HTR-8/SVneo (cell line): ENCODE data around the gene HEG1.

Experiments used
- DNase-seq: peaks from one replicate; pipeline ENCODE4 v3.0.0; 2011; ENCODE audit warnings: low spot score, mixed read lengths; ENCODE audit not compliant: insufficient read length
- FAIRE-seq: peaks from 2 replicates; lab custom pipeline; 2011; peaks lifted over from hg19 to GRCh38; lab: Jason Lieb, UNC

The HEG1 gene

DNA sequence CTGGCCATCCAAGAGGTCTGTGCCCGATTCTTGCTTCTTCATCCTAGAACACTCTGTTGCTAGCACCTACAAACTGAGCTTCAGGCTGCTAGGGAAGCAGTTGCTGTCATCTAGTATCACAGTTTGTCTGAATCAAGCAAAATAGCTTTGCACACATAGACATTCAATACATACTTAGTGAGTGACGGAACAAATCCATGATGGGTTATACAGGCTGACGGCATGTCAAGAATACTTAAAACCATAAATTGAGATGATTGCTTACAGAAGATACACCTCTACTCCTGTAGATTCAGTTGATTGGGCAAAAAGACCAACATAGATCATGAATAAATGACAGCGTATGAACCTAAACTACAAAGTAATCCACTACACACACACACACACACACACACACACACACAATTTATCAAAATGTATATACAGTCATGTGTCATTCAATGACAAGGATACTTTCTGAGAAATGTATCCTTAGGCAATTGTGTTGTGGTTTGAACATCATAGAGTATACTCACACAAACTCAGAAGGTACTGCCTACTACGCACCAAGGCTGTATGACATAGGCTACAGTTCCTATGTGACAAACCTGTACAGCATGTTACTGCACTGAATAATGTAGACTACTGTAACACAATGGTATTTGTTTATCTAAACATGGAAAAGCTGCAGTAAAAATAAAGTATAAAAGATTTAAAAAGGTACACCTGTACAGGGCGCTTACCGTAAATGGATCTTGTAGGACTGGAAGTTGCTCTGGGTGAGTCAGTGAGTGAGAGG lies 14.4 kb upstream of the HEG1 start:
- no peak for FAIRE-seq
- no peak for DNase-seq

DNA sequence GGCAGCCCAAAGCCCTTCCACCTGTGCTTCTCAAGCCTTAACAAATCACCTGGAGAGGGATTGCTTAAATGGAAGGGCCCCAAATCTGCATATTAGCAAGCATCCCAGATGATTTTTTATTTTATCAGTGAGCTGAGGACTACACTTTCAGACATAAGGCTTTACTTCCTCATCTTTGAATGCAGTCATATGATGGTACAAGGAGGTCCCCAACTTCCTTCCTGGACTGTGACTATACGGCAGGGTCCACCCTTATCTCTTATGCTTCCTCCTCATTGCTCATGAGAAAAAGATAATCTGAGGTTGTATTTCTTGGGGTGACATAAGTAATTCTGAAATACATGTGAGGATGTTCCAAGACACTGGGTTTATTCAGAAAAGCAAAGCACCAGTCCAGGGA lies 13.7 kb upstream of the HEG1 start:
- FAIRE-seq: no peak
- DNase-seq: no peak

- FAIRE-seq (no peak), DNase-seq (no peak)
Measured at GRCh38 chr3:125068265-125068664, 12.5 kb upstream of the HEG1 start.

- FAIRE-seq: no peak
- no peak for DNase-seq
Measured at GRCh38 chr3:125067225-125067624, 11.4 kb upstream of the HEG1 start.

DNA sequence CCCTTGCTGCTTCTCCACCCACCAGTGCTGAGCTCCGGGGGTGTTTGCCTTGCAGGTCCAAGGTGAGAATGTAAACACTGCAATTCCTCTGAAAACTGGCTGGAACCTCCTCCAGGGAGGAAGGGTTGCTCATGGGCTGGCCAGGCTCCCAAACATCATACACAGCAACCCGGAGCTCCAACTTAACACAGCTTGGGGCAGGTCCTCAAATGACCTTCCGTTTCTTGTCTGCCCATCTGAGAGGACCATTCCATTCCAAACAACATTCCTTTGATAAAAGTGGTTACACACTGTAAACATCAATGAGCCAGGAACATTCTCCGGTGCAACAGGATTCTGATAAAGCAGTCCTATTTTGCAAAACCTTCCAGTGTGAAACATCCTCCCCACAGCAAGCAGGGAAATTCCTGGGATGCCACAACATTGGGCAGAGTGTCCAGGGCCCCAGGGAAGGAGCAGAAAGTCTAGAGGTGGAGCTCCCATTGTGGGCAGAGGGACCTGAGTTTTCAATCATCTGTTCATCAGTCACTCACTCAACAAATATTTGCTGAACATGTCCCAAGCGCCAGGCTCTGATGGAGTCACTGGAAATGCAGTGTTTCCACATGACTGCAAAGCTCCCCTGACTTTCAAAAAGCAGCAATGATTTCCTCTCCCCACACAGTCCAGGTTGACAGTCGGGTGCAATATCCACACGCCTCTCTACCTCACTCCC lies 7.3 kb upstream of the HEG1 start:
- peak; percentile 78 for FAIRE-seq
- peak; percentile 80 for DNase-seq

DNA sequence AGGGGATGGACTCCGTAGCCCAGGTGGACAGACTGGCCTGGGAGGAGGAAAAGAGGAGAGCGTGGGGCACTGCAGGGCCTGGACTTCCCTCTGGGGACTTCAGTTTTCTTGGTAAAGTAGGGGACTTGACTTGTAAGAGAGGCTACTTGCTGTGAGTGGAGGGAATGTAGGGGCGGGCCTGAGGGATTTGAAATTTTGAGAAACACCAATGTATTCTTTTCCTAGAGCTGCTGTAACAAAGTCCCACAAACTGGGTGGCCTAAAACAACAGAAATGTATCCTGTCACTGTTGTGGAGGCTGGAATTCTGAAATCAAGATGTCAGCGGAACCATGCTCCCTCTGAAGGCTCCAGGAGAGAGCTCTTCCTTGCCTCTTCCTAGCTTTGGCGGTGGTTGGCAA lies 5.8 kb upstream of the HEG1 start:
- no peak for DNase-seq
- no peak for FAIRE-seq

DNA sequence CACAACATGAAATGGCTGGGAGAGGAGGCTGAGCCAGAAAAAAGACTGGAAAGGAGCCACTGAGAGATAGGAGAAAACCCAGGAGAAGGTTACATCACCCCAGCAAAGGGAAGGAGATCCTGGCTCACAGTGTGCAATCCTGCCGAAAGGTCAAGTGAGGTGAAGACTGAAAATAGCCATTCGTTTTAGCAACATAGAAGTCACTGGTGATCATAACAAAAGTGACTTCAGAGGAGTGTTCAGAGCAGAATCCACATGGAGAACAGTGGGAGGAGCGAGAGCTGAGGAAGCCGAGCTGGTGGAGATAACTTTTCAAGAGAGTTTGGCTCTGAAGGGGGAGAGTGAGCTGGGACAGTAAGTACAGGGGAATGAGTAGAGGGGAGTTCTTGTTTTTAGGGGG lies 5.4 kb upstream of the HEG1 start:
- FAIRE-seq (no peak), DNase-seq (no peak)

DNA sequence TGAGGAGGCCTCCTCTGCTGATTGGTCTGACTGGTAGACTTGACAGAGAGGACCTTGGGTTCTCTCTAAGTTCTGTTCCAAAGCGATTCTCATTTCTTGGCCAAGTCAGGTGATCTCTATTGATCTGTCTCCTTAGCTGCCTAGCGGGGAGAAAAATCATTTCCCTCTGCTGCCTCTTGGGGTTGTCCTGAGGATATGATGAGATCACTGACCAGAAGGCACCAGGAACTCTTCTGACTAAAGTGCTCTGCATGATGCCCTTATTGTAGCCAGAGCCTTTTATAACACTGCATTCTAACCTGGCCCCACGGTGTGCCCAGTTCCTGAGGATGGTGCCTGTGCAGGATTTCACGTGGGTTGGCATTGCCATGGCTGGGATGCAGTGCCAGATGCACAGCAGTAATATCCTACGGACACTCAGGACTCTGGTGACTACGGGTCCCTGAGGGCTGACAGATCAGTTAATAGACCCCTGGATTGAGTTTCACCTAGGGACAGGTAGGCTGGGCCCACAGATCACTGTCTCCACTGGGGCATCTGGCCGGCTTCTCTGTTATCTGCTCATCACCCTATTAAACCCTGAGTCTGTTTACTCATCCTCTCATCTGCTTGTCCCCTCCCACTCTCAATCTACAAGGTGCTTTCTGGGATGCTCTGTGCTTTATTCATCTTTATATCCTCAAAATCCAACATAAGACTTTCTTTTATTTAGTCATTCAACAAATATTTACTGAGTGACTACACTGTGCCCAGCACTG lies 3.9 kb upstream of the HEG1 start:
- FAIRE-seq: no peak
- DNase-seq: no peak

DNA sequence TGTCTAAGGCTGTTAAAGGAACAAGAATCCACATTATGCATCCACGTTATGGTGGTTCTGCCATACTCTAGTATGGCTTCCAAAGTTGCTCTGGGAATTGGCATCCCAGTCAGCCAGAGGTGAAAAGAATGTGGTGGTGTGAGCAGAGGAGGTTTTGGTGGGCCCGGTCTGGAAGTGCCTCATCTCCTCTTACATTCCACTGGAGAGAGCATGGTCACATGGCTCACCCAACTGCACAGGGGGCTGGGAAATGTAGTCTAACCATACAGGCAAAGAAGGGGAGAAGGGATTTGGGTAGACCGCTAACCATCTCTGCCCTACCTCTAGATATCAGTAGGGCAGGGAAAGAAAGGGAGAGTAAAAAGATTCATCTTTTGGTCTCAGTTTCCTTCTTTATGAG lies 3.2 kb upstream of the HEG1 start:
- DNase-seq: no peak
- FAIRE-seq: peak; percentile 72

- FAIRE-seq (no peak), DNase-seq (no peak)
Measured at GRCh38 chr3:125058529-125058928, 2.7 kb upstream of the HEG1 start.

DNA sequence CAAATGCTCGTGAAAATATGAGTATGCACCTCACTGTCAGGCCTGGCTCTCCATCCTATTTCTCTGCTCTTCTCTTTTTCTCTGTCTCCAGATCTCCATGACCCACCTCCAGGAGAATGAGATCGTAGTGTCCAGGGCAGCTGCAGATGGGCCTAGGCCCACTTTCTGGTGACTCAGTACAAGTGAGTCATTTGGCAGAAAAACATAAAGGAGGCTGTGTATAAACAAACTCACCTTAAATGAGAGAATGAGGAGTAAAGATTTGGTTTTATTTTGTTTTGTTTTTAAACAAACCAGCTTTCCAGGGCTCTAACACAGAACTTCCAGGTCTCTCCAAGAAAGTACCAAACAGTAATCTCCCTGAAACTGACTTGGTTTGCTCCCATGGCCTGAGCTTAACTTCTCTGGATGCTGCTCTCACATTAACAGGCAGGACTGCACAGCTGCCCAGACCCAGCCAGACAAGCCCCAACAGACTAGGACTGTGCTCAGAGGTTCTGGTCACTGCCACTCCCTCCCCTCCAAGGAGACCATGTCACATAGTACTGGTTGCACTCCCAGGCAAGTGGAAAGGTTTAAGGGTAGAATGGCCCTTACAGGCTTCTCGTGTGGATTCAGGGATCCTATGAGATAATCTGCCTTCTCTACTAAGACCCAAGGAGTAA lies 1.5 kb upstream of the HEG1 start:
- FAIRE-seq: peak; percentile 31
- DNase-seq: no peak

DNA sequence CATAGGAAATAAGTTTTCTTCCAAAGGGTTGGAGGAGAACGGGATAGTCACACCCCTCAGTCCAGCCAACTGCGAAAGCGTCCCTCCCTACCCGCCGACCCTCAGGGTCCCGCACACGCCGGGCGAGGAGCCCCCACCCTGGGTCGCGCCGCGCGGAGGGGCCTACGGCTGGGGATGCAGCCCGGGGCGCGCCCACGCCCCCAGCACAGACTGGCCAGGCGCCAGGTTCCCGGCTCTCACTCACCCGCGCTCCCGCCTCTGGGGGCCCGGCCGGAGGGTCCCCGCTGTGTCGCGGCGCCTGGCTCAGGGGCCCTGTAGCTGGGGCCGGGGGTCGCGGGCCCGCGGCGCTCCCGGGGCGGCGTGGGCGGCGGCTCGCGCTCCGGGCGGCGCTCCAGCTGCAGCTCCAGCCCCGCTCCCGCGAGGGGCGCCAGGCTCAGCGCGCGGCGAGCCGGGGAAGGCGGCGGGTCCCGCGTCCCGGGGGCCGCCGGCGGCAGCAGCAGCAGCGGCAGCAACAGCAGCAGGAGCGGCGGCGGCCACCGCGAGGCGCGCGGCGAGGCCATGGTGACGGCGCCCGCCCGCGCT lies 375 bp downstream of the HEG1 start:
- no peak for DNase-seq

GRCh38 chr3:125054449-125055329 lies 1.1 kb downstream of the HEG1 start:
- FAIRE-seq: peak; percentile 33
- no peak for DNase-seq

More for the DNA sequence above, 375 bp downstream of the HEG1 start:
- no peak for FAIRE-seq

- no peak for FAIRE-seq
- no peak for DNase-seq
Measured at GRCh38 chr3:125054062-125054448, 1.7 kb downstream of the HEG1 start.

GRCh38 chr3:125053304-125053699 lies 2.5 kb downstream of the HEG1 start:
- DNase-seq: no peak
- no peak for FAIRE-seq

DNA sequence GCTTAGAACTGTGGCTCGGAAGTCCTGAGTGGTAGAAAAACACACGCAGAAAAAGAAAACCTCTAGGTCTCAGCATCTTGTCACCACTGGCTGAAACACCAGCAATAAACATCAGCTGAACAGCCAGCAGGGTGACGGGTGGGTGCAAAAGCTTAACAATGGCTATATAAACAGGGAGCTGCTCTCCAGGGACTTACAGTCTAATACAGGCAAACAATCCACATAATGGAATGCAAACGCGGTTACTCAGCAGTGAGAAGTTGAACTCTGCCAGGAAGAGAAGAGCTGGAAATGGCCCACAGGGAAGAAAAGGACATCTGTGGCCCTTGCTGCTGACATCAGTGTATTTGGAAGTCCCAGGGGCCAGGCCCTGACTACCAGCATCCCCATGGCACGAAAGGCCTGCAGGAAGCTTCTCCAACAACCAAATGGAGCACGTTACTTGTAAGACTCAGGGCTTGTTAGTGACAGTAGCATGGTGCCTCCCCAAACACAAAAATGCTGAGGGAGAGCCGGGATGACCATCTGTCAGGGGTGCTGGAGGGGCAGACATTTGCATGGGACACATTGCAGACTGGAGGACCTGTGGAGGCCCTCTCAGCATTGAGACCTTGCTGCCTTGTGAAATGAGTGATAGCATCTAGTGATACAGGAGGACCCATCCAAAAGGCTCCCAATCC lies 3.0 kb downstream of the HEG1 start:
- FAIRE-seq (no peak), DNase-seq (no peak)

DNA sequence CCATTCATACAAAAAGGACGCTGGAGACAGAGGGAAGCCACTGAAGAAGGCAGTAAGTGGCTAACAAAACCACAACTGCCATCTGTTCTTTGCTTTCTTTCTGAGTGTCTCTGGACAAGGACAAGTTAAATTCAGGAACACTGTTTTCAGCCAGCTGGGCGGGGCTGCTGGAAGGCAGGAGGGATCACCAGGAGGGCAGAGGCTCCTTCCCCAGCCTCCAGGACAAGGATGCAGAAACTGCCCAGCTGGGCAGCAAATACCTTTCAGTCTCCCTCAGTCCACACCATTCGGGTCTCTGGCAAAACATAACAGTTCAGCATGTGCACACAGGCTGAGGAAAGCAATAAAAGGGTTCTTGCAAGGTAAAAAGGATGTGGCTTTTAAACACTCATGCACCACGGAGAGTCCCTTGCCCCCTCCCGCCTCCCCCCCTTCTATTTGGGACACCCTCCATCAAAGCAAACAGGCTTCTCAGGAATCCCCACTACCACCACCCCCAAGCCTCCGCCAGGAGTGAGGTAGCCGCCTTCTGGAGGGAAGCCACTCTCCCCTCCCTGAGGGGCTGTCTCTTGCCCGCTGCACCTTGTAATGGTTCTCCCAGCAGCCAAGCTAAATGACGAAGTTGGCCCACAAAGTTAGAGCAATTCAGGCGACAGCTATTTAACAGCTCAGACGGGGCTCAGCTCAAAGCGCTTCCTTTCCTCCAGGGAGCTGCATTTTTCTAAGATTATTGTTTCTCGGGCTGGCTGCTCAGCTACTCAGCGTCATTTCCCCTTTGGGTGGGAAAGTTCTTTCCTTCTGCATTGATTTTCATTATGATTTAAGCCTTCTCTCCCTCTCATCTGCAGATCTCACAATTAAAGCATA lies 3.8 kb downstream of the HEG1 start:
- peak; percentile 20 for FAIRE-seq
- DNase-seq: no peak

- no peak for FAIRE-seq
- no peak for DNase-seq
Measured at GRCh38 chr3:125051205-125051604, 4.6 kb downstream of the HEG1 start.
